ENCODE results near the gene PDZRN4.

PDZRN4 gene

GRCh38 chr12:41510470-41510869, 322.4 kb downstream of the PDZRN4 start:
- no peak overlapping the region for H3K27ac ChIP-seq (ENCODE audit: low read length)
- no peaks in the 10 kb centered on the region for H3K27me3 ChIP-seq (ENCODE audit: control insufficient read depth in 1 of 2, insufficient read depth in 2 of 2, low read length in 2 of 2)
- no peaks in the 10 kb centered on the region for H3K4me1 ChIP-seq (ENCODE audit: control insufficient read depth, insufficient read depth, low read length)
- no peaks in the 10 kb centered on the region for H3K9me3 ChIP-seq (ENCODE audit: control insufficient read depth in 2 of 2, low read length in 2 of 2)
- no peak overlapping the region for H3K4me3 ChIP-seq (ENCODE audit: low read length in 2 of 2)
- H3K36me3 ChIP-seq (ENCODE audit: control insufficient read depth in 2 of 2, insufficient read depth in 2 of 2, low read length in 2 of 2): peaks cover 12 to 15% of the 10 kb centered on the region in 2 donors
- H3K9ac ChIP-seq (ENCODE audit: low read length in 2 of 2): no peak overlapping the region

- peaks cover 12 to 15% of the 10 kb centered on the region in 2 donors for H3K36me3 ChIP-seq (ENCODE audit: control insufficient read depth in 2 of 2, insufficient read depth in 2 of 2, low read length in 2 of 2)
- no peaks in the 10 kb centered on the region for H3K27me3 ChIP-seq (ENCODE audit: control insufficient read depth in 1 of 2, insufficient read depth in 2 of 2, low read length in 2 of 2)
- H3K9me3 ChIP-seq (ENCODE audit: control insufficient read depth in 2 of 2, low read length in 2 of 2): no peaks in the 10 kb centered on the region
- no peaks in the 10 kb centered on the region for H3K4me1 ChIP-seq (ENCODE audit: control insufficient read depth, insufficient read depth, low read length)
- H3K27ac ChIP-seq (ENCODE audit: low read length): no peak overlapping the region
- no peak overlapping the region for H3K4me3 ChIP-seq (ENCODE audit: low read length in 2 of 2)
- no peak overlapping the region for H3K9ac ChIP-seq (ENCODE audit: low read length in 2 of 2)
Observed at GRCh38 chr12:41511247-41511646, 323.1 kb downstream of the PDZRN4 start.

- Histone ChIP-seq H3K9ac (ENCODE audit: low read length in 2 of 2) (no peak overlapping the region), H3K4me3 (ENCODE audit: low read length in 2 of 2) (no peak overlapping the region), H3K36me3 (ENCODE audit: control insufficient read depth in 2 of 2, insufficient read depth in 2 of 2, low read length in 2 of 2) (peaks cover 4 to 8% of the 10 kb centered on the region in 2 donors), H3K27ac (ENCODE audit: low read length) (no peak overlapping the region), H3K9me3 (ENCODE audit: control insufficient read depth in 2 of 2, low read length in 2 of 2) (no peaks in the 10 kb centered on the region), H3K27me3 (ENCODE audit: control insufficient read depth in 1 of 2, insufficient read depth in 2 of 2, low read length in 2 of 2) (no peaks in the 10 kb centered on the region), H3K4me1 (ENCODE audit: control insufficient read depth, insufficient read depth, low read length) (no peaks in the 10 kb centered on the region)
Observed at GRCh38 chr12:41512497-41512896, 324.4 kb downstream of the PDZRN4 start.

- H3K36me3 ChIP-seq (ENCODE audit: control insufficient read depth in 2 of 2, insufficient read depth in 2 of 2, low read length in 2 of 2): peaks cover 0 to 2% of the 10 kb centered on the region in 2 donors
- no peaks in the 10 kb centered on the region for H3K27me3 ChIP-seq (ENCODE audit: control insufficient read depth in 1 of 2, insufficient read depth in 2 of 2, low read length in 2 of 2)
- H3K4me3 ChIP-seq (ENCODE audit: low read length in 2 of 2): no peak overlapping the region
- no peaks in the 10 kb centered on the region for H3K4me1 ChIP-seq (ENCODE audit: control insufficient read depth, insufficient read depth, low read length)
- no peaks in the 10 kb centered on the region for H3K9me3 ChIP-seq (ENCODE audit: control insufficient read depth in 2 of 2, low read length in 2 of 2)
- H3K9ac ChIP-seq (ENCODE audit: low read length in 2 of 2): no peak overlapping the region
- H3K27ac ChIP-seq (ENCODE audit: low read length): no peak overlapping the region
Observed at GRCh38 chr12:41514021-41514777, 326.1 kb downstream of the PDZRN4 start.

- Histone ChIP-seq H3K36me3 (ENCODE audit: control insufficient read depth in 2 of 2, insufficient read depth in 2 of 2, low read length in 2 of 2) (peaks cover 0 to 2% of the 10 kb centered on the region in 2 donors), H3K4me1 (ENCODE audit: control insufficient read depth, insufficient read depth, low read length) (no peaks in the 10 kb centered on the region), H3K4me3 (ENCODE audit: low read length in 2 of 2) (no peak overlapping the region), H3K27ac (ENCODE audit: low read length) (no peak overlapping the region), H3K9ac (ENCODE audit: low read length in 2 of 2) (no peak overlapping the region), H3K9me3 (ENCODE audit: control insufficient read depth in 2 of 2, low read length in 2 of 2) (no peaks in the 10 kb centered on the region), H3K27me3 (ENCODE audit: control insufficient read depth in 1 of 2, insufficient read depth in 2 of 2, low read length in 2 of 2) (no peaks in the 10 kb centered on the region)
Observed at GRCh38 chr12:41514907-41515306, 326.8 kb downstream of the PDZRN4 start.

GRCh38 chr12:41515953-41516352, 327.8 kb downstream of the PDZRN4 start:
- Histone ChIP-seq H3K4me1 (ENCODE audit: control insufficient read depth, insufficient read depth, low read length) (no peaks in the 10 kb centered on the region), H3K9ac (ENCODE audit: low read length in 2 of 2) (no peak overlapping the region), H3K4me3 (ENCODE audit: low read length in 2 of 2) (no peak overlapping the region), H3K27me3 (ENCODE audit: control insufficient read depth in 1 of 2, insufficient read depth in 2 of 2, low read length in 2 of 2) (no peaks in the 10 kb centered on the region), H3K27ac (ENCODE audit: low read length) (no peak overlapping the region), H3K9me3 (ENCODE audit: control insufficient read depth in 2 of 2, low read length in 2 of 2) (no peaks in the 10 kb centered on the region), H3K36me3 (ENCODE audit: control insufficient read depth in 2 of 2, insufficient read depth in 2 of 2, low read length in 2 of 2) (peaks cover 0 to 2% of the 10 kb centered on the region in 2 donors)

- Histone ChIP-seq H3K9ac (ENCODE audit: low read length in 2 of 2) (no peak overlapping the region), H3K27ac (ENCODE audit: low read length) (no peak overlapping the region), H3K9me3 (ENCODE audit: control insufficient read depth in 2 of 2, low read length in 2 of 2) (no peaks in the 10 kb centered on the region), H3K27me3 (ENCODE audit: control insufficient read depth in 1 of 2, insufficient read depth in 2 of 2, low read length in 2 of 2) (no peaks in the 10 kb centered on the region), H3K4me3 (ENCODE audit: low read length in 2 of 2) (no peak overlapping the region), H3K36me3 (ENCODE audit: control insufficient read depth in 2 of 2, insufficient read depth in 2 of 2, low read length in 2 of 2) (no peaks in the 10 kb centered on the region), H3K4me1 (ENCODE audit: control insufficient read depth, insufficient read depth, low read length) (peaks cover 2% of the 10 kb centered on the region)
Observed at GRCh38 chr12:41520869-41521268, 332.7 kb downstream of the PDZRN4 start.

- H3K27ac ChIP-seq (ENCODE audit: low read length): no peak overlapping the region
- no peak overlapping the region for H3K9ac ChIP-seq (ENCODE audit: low read length in 2 of 2)
- no peaks in the 10 kb centered on the region for H3K36me3 ChIP-seq (ENCODE audit: control insufficient read depth in 2 of 2, insufficient read depth in 2 of 2, low read length in 2 of 2)
- no peaks in the 10 kb centered on the region for H3K9me3 ChIP-seq (ENCODE audit: control insufficient read depth in 2 of 2, low read length in 2 of 2)
- no peak overlapping the region for H3K4me3 ChIP-seq (ENCODE audit: low read length in 2 of 2)
- H3K4me1 ChIP-seq (ENCODE audit: control insufficient read depth, insufficient read depth, low read length): peaks cover 2% of the 10 kb centered on the region
- H3K27me3 ChIP-seq (ENCODE audit: control insufficient read depth in 1 of 2, insufficient read depth in 2 of 2, low read length in 2 of 2): no peaks in the 10 kb centered on the region
Observed at GRCh38 chr12:41521872-41522379, 333.8 kb downstream of the PDZRN4 start.

GRCh38 chr12:41527062-41527461, 338.9 kb downstream of the PDZRN4 start:
- Histone ChIP-seq H3K9me3 (ENCODE audit: control insufficient read depth in 2 of 2, low read length in 2 of 2) (no peaks in the 10 kb centered on the region), H3K27me3 (ENCODE audit: control insufficient read depth in 1 of 2, insufficient read depth in 2 of 2, low read length in 2 of 2) (no peaks in the 10 kb centered on the region), H3K36me3 (ENCODE audit: control insufficient read depth in 2 of 2, insufficient read depth in 2 of 2, low read length in 2 of 2) (no peaks in the 10 kb centered on the region), H3K4me1 (ENCODE audit: control insufficient read depth, insufficient read depth, low read length) (peaks cover 5% of the 10 kb centered on the region), H3K4me3 (ENCODE audit: low read length in 2 of 2) (no peak overlapping the region), H3K27ac (ENCODE audit: low read length) (no peak overlapping the region), H3K9ac (ENCODE audit: low read length in 2 of 2) (no peak overlapping the region)

GRCh38 chr12:41527534-41528116, 339.5 kb downstream of the PDZRN4 start:
- peaks cover 5% of the 10 kb centered on the region for H3K4me1 ChIP-seq (ENCODE audit: control insufficient read depth, insufficient read depth, low read length)
- H3K36me3 ChIP-seq (ENCODE audit: control insufficient read depth in 2 of 2, insufficient read depth in 2 of 2, low read length in 2 of 2): no peaks in the 10 kb centered on the region
- no peaks in the 10 kb centered on the region for H3K27me3 ChIP-seq (ENCODE audit: control insufficient read depth in 1 of 2, insufficient read depth in 2 of 2, low read length in 2 of 2)
- no peak overlapping the region for H3K9ac ChIP-seq (ENCODE audit: low read length in 2 of 2)
- H3K9me3 ChIP-seq (ENCODE audit: control insufficient read depth in 2 of 2, low read length in 2 of 2): no peaks in the 10 kb centered on the region
- no peak overlapping the region for H3K27ac ChIP-seq (ENCODE audit: low read length)
- H3K4me3 ChIP-seq (ENCODE audit: low read length in 2 of 2): no peak overlapping the region

- peaks cover 5% of the 10 kb centered on the region for H3K4me1 ChIP-seq (ENCODE audit: control insufficient read depth, insufficient read depth, low read length)
- H3K9me3 ChIP-seq (ENCODE audit: control insufficient read depth in 2 of 2, low read length in 2 of 2): no peaks in the 10 kb centered on the region
- no peaks in the 10 kb centered on the region for H3K27me3 ChIP-seq (ENCODE audit: control insufficient read depth in 1 of 2, insufficient read depth in 2 of 2, low read length in 2 of 2)
- no peak overlapping the region for H3K4me3 ChIP-seq (ENCODE audit: low read length in 2 of 2)
- no peak overlapping the region for H3K27ac ChIP-seq (ENCODE audit: low read length)
- H3K36me3 ChIP-seq (ENCODE audit: control insufficient read depth in 2 of 2, insufficient read depth in 2 of 2, low read length in 2 of 2): no peaks in the 10 kb centered on the region
- no peak overlapping the region for H3K9ac ChIP-seq (ENCODE audit: low read length in 2 of 2)
Observed at GRCh38 chr12:41528874-41529273, 340.8 kb downstream of the PDZRN4 start.

Measured in stomach smooth muscle (tissue), 2 donors.